CD4-positive, alpha-beta T cell treated with Interleukin-15 for 1 hour (primary cell): ENCODE data around the gene OR4E2.
"Not testable (repeated sequence)": the region's sequence is repeated elsewhere in the genome, so short reads cannot be mapped to it uniquely, and the experiment has no call there.

ENCODE experiments used
- DNase-seq: peaks from one replicate; pipeline ENCODE4 v3.0.0-alpha.2; 2020

The OR4E2 gene

GRCh38 chr14:21653331-21653885, at the start of gene OR4E2:
OR4E2 (plus strand) TSS chr14:21653835; CDS start chr14:21665083, 11,248 bp downstream.
- no peak for DNase-seq

- DNase-seq: no peak
Measured at GRCh38 chr14:21612324-21612723, 41.3 kb upstream of the OR4E2 start.

- DNase-seq: no peak
Measured at GRCh38 chr14:21614240-21614639, 39.4 kb upstream of the OR4E2 start.

- no peak for DNase-seq
Measured at GRCh38 chr14:21617614-21618013, 36.0 kb upstream of the OR4E2 start.

- no peak for DNase-seq
Measured at GRCh38 chr14:21626491-21627230, 27.0 kb upstream of the OR4E2 start.

- not testable (repeated sequence) for DNase-seq
Measured at GRCh38 chr14:21630503-21630902, 23.1 kb upstream of the OR4E2 start.

- DNase-seq: no peak
Measured at GRCh38 chr14:21631084-21631483, 22.6 kb upstream of the OR4E2 start.

GRCh38 chr14:21634840-21635239, 18.8 kb upstream of the OR4E2 start, which contains the start of gene OR10G2:
OR10G2 (minus strand) TSS chr14:21634940; CDS start chr14:21634842, 98 bp downstream.
- DNase-seq: no peak

- no peak for DNase-seq
Measured at GRCh38 chr14:21642683-21643082, 11.0 kb upstream of the OR4E2 start.

- DNase-seq: no peak
Measured at GRCh38 chr14:21643407-21643806, 10.2 kb upstream of the OR4E2 start.

GRCh38 chr14:21647380-21647779, 6.3 kb upstream of the OR4E2 start:
- DNase-seq: no peak

GRCh38 chr14:21652209-21652808, 1.3 kb upstream of the OR4E2 start:
- DNase-seq: no peak

- no peak for DNase-seq
Measured at GRCh38 chr14:21654215-21654614, 580 bp downstream of the OR4E2 start.

GRCh38 chr14:21656980-21657379, 3.3 kb downstream of the OR4E2 start:
- no peak for DNase-seq

GRCh38 chr14:21668377-21668776, 14.7 kb downstream of the OR4E2 start:
- DNase-seq: no peak

GRCh38 chr14:21669284-21669683, 15.6 kb downstream of the OR4E2 start:
- no peak for DNase-seq

- DNase-seq: no peak
Measured at GRCh38 chr14:21671371-21671770, 17.7 kb downstream of the OR4E2 start.

- no peak for DNase-seq
Measured at GRCh38 chr14:21672116-21672515, 18.5 kb downstream of the OR4E2 start.

- no peak for DNase-seq
Measured at GRCh38 chr14:21673718-21674117, 20.1 kb downstream of the OR4E2 start, which contains the start of gene OR4E1. OR4E1 (minus strand) TSS chr14:21673818; CDS start chr14:21670935, 2,883 bp downstream.

GRCh38 chr14:21675566-21675965, 21.9 kb downstream of the OR4E2 start:
- no peak for DNase-seq

GRCh38 chr14:21680072-21680471, 26.4 kb downstream of the OR4E2 start:
- no peak for DNase-seq

- no peak for DNase-seq
Measured at GRCh38 chr14:21686468-21686867, 32.8 kb downstream of the OR4E2 start.

GRCh38 chr14:21694425-21694824, 40.8 kb downstream of the OR4E2 start:
- no peak for DNase-seq

- not testable (repeated sequence) for DNase-seq
Measured at GRCh38 chr14:21697662-21698061, 44.0 kb downstream of the OR4E2 start.
